Activated naive CD8-positive, alpha-beta T cell treated with anti-CD3 and anti-CD28 coated beads, Interleukin-2, amount 50 U/mL, for 16 hours (primary cell): ENCODE data around the gene DCUN1D2.
"Not testable (repeated sequence)": the region's sequence is repeated elsewhere in the genome, so short reads cannot be mapped to it uniquely, and the experiment has no call there.

ENCODE experiments used
- DNase-seq: peaks from one replicate; pipeline ENCODE4 v3.0.0-alpha.2; 2020; ENCODE audit warnings: low read depth, low spot score

DCUN1D2 gene

DNA sequence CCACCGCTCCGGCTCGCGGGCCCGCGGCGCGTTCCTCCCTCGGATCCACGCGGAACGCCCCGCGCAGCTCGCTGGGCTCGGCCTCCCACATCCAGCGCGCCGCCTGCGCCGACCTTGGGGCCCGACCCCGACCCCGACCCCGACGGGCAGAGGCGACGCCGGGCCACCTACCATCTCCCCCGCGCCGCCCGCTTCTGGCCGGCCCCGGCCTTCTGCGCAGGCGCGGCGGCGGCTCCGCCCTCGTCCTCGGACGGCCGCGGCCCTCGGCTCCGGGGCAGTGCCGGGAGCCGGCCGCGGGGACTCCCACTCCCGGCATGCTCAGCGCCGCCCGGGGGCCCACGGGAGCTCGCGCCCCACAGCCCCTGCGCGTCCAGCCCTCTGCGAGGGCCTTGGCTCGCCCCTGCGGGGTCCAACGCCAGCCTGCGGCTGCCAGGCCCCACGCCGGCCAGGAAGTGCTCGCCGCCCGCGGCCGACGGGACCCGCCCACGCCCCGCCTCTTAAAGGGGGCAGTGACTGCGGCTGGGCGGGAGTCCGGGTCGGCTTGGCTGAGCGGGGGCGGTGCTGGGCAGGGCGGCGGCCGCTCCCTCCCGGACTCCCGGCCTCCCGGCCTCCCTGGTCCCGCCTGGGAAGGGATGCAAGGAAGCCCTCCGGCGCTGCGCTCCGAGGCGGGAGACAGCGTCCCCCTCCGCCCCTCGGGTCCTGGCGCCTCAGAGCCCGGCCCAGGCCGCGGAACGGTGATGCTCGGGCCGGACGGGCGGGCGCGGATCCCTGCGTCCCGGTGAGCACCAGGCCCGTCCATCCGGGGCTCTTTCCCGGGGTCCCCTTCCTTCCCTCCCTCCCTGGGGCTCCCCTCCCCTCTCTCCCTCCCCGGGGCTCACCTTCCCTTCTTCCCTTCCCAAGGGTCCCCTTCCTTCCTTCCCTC, at the start of gene DCUN1D2:
Gene DCUN1D2 (minus strand): TSS at position 216 of the 922 bp plus-strand sequence. CDS start 42 bp downstream, at position 174.
- DNase-seq, result no peak

DNA sequence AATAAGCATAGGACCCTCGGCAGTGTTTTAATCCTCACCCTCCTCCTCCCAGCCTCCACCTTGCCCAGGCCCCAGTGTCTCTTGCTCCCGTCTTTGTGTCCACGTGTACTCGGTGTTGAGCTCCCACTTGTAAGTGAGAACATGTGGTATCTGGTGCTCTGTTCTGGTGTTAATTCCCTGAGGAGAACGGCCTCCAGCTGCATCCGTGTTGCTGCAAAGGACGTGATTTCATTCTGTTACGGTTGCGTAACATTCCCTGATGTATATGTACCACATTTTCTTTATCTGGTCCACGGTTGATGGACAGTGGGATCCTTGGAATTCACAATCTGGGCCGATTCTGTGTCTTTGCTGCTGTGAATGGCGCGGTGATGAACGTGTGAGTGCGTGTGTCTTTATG, 49.3 kb upstream of the DCUN1D2 start:
- DNase-seq, result no peak

GRCh38 chr13:113539176-113539575, 48.7 kb upstream of the DCUN1D2 start:
- no peak for DNase-seq

- DNase-seq, result no peak
Observed at GRCh38 chr13:113538689-113539058, 48.2 kb upstream of the DCUN1D2 start.

GRCh38 chr13:113537909-113538688, 47.6 kb upstream of the DCUN1D2 start:
- no peak for DNase-seq

- DNase-seq, result no peak
Observed at GRCh38 chr13:113537205-113537604, 46.7 kb upstream of the DCUN1D2 start.

DNA sequence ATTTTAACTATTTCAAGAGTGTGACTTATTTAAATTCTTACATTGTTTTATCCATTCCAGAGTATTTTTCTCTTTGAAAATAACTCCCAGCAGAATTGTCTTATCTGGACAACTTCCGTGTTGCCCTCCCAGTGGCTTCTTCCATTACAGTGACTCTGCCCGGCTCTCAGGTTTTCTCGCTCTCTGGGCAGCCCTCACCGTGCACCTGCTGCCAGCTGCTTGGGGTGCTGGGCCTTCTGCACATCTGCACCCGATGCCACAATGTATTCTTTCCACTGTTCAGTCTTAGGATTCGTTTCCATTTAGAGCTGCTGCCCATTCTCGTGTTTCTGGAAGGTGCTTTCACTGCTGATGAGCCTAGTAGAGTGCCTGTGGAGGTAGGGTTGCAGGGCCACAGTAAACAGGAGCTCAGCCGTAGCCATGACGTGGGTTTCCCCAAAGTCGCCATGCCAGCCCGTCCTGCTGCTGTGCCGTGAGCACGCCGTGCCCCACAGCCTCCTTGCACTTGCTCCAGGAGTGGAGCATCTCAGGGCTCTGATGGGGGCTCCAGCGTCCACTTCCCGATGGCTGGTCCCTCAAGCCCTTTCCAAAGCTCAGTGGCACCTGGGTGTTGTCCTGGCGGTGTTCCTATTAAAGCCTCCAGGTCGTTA, 46.1 kb upstream of the DCUN1D2 start:
- no peak for DNase-seq

GRCh38 chr13:113535381-113535781, 44.9 kb upstream of the DCUN1D2 start:
- DNase-seq, result no peak

- DNase-seq, result no peak
Observed at GRCh38 chr13:113534236-113534860, 43.8 kb upstream of the DCUN1D2 start.

DNA sequence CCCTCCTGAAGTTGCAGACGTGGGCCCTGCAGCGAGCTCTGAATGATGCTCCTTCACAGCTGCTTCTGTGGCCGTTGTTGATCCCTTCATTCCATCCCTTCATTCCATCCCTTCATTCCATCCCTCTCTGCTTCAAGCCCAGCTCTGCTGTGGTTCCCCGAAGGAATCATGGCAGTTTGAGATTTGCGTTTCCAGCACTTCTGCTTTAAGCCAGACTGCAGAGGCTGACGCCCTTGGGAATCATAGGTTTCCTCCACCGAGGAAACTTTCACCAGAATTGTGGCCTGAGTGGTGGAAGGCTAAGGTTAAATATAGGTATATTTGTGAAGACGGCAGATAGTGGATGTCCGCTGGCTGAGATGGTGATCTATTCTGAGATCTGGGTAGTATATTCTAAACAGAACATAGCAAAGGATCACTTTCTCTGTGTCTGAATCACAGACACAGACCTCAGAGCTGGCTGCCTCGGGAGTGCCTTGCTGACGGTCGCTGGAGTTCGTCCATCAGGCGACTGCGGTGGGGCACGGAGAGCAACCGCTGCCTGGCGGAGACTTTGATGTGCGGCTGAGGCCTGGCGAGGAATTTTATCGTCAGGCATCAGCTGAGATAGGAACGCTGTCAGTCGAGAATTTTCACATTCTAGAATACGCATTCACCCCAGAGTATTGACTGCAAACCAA, 42.8 kb upstream of the DCUN1D2 start:
- DNase-seq, result no peak

DNA sequence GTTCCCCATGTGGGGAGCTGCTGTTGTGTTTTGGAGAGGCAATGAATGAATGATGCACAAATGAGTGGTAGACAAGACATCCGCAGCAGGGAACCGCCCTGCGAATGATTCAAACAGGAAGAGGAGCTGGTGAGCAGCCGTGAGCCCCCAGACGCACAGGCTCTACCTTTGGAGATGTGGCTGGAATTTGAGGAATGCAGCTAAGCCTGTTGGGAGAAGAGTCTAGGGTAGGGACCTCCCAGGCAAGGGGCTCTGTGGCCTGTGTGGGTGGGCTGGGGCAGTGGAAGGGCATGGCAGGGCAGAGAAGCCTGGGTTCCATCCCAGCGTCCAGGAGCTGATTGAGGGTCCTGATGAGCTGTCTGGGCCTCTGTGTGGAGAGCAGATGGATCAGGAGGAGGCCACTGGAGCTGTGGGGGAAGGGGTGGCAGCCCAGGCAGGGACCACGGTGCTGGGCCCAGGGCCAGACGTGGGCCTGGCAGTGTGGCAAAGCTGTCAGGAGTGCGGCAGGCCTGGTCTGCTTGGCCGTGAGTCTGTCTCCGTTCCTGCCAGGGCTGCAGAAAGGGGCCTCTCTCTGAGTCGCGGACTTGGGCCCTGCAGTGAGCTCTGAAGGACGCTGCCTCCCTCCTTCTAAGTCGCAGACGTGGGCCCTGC, 41.8 kb upstream of the DCUN1D2 start:
- DNase-seq, result no peak

DNA sequence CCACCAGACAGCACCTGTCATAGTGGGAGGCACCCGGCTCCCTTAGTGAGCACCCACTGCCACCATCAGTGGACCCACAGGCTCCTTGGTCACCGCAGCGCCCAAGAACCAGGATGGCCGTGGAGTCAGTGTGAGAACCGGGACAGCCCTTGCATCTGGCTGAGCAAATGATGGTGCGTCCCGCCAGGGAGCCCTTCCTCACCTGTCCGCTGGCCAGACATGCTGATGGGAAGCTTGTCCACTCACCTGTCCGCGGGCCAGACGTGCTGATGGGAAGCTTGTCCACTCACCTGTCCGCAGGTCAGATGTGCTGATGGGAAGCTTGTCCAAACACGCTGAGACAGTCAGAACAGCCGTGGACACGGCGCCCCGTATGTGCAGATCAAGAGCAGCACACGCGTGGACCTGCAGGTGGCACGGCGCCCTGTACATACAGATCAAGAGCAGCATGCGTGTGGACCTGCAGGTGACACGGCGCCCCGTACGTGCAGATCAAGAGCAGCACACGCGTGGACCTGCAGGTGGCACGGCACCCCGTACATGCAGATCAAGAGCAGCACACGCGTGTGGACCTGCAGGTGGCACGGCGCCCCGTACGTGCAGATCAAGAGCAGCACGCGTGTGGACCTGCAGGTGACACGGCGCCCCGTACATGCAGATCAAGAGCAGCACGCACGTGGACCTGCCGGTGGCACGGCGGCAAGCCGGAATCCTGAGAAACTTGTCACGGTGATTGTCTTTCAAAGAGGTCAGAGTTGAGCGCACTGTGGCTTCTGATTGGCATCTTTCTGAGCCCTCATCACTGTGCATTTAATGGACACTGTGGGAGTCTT, 40.7 kb upstream of the DCUN1D2 start:
- DNase-seq, result no peak

- no peak for DNase-seq
Observed at GRCh38 chr13:113528813-113529180, 38.3 kb upstream of the DCUN1D2 start.

- DNase-seq, result no peak
Observed at GRCh38 chr13:113528101-113528812, 37.7 kb upstream of the DCUN1D2 start.

DNA sequence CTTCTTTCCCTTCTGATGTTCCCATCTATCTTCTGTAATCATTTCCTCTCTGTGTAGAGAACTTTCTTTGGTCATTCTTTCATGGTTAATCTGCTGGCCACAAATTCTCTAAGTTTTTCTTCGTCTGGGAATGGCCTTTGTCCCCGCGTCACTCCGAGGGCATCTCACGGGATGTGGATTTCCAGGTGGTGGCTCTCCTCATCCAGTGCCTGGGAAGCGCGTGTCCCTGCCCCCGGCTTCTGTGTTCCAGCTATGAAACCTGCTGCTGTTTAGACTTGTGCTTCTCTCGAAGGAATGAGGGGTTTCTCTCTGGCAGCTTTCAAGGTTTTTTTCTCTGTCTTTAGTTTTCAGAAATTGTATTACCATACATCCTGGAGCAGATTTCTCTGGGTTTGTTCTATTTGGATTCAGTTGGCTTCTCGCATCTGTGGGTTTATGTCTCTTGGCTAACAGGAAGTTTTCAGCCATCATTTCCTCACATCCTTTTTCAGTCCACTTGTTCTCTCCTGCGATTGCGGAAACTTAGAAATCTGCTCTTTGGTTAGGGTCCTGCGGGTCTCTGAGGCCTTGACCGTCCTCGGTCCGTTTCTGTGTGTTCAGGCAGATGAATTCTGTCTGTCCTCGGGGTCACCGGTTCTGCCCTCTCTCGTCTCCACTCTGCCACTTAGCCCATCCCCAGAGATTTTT, 36.9 kb upstream of the DCUN1D2 start:
- DNase-seq, result no peak

DNA sequence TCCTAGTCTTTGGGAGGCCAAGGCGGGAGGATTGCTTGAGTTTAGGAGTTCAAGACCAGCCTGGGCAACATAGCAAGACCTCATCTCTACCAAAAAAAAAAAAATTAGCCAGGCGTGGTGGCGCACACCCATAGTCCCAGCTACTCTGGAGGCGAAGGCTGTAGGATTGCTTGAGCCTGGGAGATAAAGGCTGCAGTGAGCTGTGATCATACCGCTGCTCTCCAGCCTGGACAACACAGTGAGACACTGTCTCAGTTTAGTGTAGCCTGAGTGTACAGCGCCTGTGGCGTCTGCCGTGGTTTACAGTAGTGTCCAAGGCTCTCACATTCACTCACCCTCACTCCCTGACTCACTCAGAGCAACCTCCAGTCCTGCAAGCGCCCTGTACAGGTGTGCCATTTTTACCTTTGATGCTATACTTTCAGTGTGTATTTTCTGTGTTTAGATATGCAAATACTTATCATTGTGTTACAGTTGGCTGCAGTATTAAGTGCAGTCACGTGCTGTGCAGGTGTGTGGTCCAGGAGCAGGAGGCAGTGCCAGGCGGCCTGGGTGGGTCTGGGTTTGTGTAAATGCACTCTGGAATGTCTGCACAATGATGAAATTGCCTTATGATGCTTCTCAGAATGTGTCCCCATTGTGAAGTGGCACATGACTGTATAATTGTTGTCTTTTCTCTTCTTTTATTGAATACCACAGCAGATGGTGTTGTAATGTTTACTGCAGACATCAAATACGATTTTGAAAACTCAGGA, 36.1 kb upstream of the DCUN1D2 start:
- DNase-seq, result no peak

- DNase-seq, result not testable (repeated sequence)
Observed at GRCh38 chr13:113522438-113522837, 31.9 kb upstream of the DCUN1D2 start.

GRCh38 chr13:113520571-113520970, 30.1 kb upstream of the DCUN1D2 start:
- DNase-seq, result no peak
